SK-N-SH treated with all-trans-retinoic acid at 6 μM for 48 hours (cell line): Measurements from ENCODE around the gene CGB2.

Source experiments
- ATAC-seq: fragments of 200-7000 bp; cut with Tn5 transposase; 3 replicates; pipeline ENCODE4 v1.9.1; 2020; ENCODE audit warnings: mild to moderate bottlenecking, moderate library complexity
- ARNTL ChIP-seq: fragments of 450-650 bp; formaldehyde crosslinking; IDR thresholded peaks from 2 replicates; pipeline ENCODE4 v1.5.0; 2020; ENCODE audit warnings: low read depth, mild to moderate bottlenecking, moderate library complexity, borderline replicate concordance
- BACH2 ChIP-seq: fragments of 250-450 bp; sonication (Bioruptor Pico); IDR thresholded peaks from 2 replicates; pipeline ENCODE4 v1.9.0; 2021; ENCODE audit warnings: mild to moderate bottlenecking, borderline replicate concordance
- CSRNP3 ChIP-seq: fragments of 250-450 bp; sonication (Bioruptor Pico); IDR thresholded peaks from 2 replicates; pipeline ENCODE4 v1.5.1; 2021; ENCODE audit warnings: mild to moderate bottlenecking, moderate library complexity
- ISL1 ChIP-seq: fragments of 250-450 bp; sonication (Bioruptor Pico); IDR thresholded peaks from 2 replicates; pipeline ENCODE4 v2.1.2; 2022; ENCODE audit warnings: mild to moderate bottlenecking, moderate library complexity
- OSR1 ChIP-seq: fragments of 250-450 bp; sonication (Bioruptor Pico); IDR thresholded peaks from 2 replicates; pipeline ENCODE4 v1.8.0; 2022; ENCODE audit warnings: moderate library complexity, mild to moderate bottlenecking, inconsistent platforms
- PATZ1 ChIP-seq: fragments of 250-450 bp; sonication (Bioruptor Pico); IDR thresholded peaks from 2 replicates; pipeline ENCODE4 v1.8.0; 2020; ENCODE audit warnings: mild to moderate bottlenecking, moderate library complexity, borderline replicate concordance
- PPARA ChIP-seq: fragments of 250-450 bp; sonication (Bioruptor Pico); IDR thresholded peaks from 2 replicates; pipeline ENCODE4 v1.5.0; 2020; ENCODE audit warnings: mild to moderate bottlenecking, borderline replicate concordance
- SNAI2 ChIP-seq: fragments of 250-450 bp; sonication (Bioruptor Pico); IDR thresholded peaks from 2 replicates; pipeline ENCODE4 v1.5.0; 2020; ENCODE audit warnings: mild to moderate bottlenecking, moderate library complexity
- TCF4 ChIP-seq: fragments of 250-450 bp; sonication (Bioruptor Pico); IDR thresholded peaks from 2 replicates; pipeline ENCODE4 v1.8.0; 2021; ENCODE audit warnings: mild to moderate bottlenecking, moderate library complexity, borderline replicate concordance
- ZC3H10 ChIP-seq: fragments of 250-450 bp; sonication (Bioruptor Pico); IDR thresholded peaks from 2 replicates; pipeline ENCODE4 v1.5.1; 2021; ENCODE audit warnings: mild to moderate bottlenecking, moderate library complexity
- ZFP3 ChIP-seq: fragments of 250-450 bp; sonication (Bioruptor Pico); IDR thresholded peaks from 2 replicates; pipeline ENCODE4 v1.5.0; 2020; ENCODE audit warnings: mild to moderate bottlenecking, moderate library complexity
- ZFP30 ChIP-seq: fragments of 450-650 bp; formaldehyde crosslinking; IDR thresholded peaks from 2 replicates; pipeline ENCODE4 v1.5.0; 2022; ENCODE audit warnings: mild to moderate bottlenecking, moderate library complexity
- ZNF565 ChIP-seq: fragments of 450-650 bp; formaldehyde crosslinking; conservative IDR thresholded peaks from 2 replicates; pipeline ENCODE4 v1.5.0; 2020; ENCODE audit warnings: low read depth, mild to moderate bottlenecking, moderate library complexity
- ZNF70 ChIP-seq: fragments of 450-650 bp; formaldehyde crosslinking; IDR thresholded peaks from 2 replicates; pipeline ENCODE4 v1.5.0; 2020; ENCODE audit warnings: mild to moderate bottlenecking, moderate library complexity
- ZNF8 ChIP-seq: fragments of 450-650 bp; formaldehyde crosslinking; IDR thresholded peaks from 2 replicates; pipeline ENCODE4 v1.5.0; 2020; ENCODE audit warnings: mild to moderate bottlenecking, moderate library complexity
- TF ChIP-seq, protein P1 (sequence below): fragments of 250-450 bp; sonication (Bioruptor Pico); IDR thresholded peaks from 2 replicates; pipeline ENCODE4 v1.8.0; 2021; ENCODE audit warnings: low read depth, mild to moderate bottlenecking, moderate library complexity, borderline replicate concordance
- TF ChIP-seq, protein P2 (sequence below): fragments of 250-450 bp; sonication (Bioruptor Pico); IDR thresholded peaks from 2 replicates; pipeline ENCODE4 v1.5.0; 2020; ENCODE audit warnings: mild to moderate bottlenecking, moderate library complexity

CGB2 gene

GRCh38 chr19:48987323-48987722, 44.4 kb upstream of the CGB2 start:
- TF ChIP-seq SNAI2 (CRISPR knock-in tag) (no peak), ZNF8 (no peak), ZNF70 (no peak)
- TF ChIP-seq, all 23 proteins: peak for 0
- no peak for ATAC-seq

DNA sequence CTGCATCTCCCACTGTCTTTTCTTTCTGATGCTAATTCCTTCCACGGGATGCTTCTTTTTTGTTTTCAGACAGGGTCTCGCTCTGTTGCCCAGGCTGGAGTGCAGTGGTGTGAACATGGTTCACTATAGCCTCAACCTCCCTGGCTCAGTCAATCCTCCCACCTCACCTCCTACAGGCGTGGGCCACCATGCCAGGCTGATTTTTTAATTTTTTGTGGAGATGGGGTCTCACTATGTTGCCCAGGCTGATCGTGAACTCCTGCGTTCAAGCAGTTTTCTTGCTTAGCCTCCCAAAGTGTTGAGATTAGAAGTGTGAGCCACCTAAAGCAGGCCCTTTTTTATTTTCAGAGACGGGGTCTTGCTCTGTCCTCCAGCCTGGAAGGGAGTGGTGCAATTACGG, 43.4 kb upstream of the CGB2 start:
- TF ChIP-seq ZNF565 (CRISPR knock-in tag) = no peak
- TF ChIP-seq ARNTL (CRISPR knock-in tag) = no peak
- no peak for TF ChIP-seq ZC3H10
- no peak for TF ChIP-seq SNAI2 (CRISPR knock-in tag)
- TF ChIP-seq, all 23 proteins: peak for 0
- no peak for ATAC-seq

DNA sequence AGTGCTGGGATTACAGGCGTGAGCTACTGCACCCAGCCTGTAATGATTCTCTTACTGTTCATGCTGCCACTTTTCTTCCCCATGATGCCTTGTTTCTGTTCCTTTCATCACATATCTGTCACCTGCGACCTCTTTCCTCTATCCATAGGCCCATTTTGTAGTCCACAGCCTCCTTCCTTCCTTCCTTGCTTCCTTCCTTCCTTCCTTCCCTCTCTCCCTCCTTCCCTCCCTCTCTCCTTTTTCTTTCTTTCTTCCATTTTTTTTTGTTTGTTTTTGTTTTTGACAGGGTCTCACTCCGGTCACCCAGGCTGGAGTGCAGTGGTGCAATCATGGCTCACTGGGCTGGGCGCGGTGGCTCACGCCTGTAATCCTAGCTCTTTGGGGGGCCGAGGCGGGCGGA, 42.8 kb upstream of the CGB2 start:
- no peak for TF ChIP-seq TCF4 (CRISPR knock-in tag)
- TF ChIP-seq, protein P1, sequence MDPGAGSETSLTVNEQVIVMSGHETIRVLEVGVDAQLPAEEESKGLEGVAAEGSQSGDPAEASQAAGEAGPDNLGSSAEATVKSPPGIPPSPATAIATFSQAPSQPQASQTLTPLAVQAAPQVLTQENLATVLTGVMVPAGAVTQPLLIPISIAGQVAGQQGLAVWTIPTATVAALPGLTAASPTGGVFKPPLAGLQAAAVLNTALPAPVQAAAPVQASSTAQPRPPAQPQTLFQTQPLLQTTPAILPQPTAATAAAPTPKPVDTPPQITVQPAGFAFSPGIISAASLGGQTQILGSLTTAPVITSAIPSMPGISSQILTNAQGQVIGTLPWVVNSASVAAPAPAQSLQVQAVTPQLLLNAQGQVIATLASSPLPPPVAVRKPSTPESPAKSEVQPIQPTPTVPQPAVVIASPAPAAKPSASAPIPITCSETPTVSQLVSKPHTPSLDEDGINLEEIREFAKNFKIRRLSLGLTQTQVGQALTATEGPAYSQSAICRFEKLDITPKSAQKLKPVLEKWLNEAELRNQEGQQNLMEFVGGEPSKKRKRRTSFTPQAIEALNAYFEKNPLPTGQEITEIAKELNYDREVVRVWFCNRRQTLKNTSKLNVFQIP (CRISPR knock-in tag) = no peak
- TF ChIP-seq ZNF8 = no peak
- TF ChIP-seq ISL1 (CRISPR knock-in tag) = no peak
- TF ChIP-seq, protein P2, sequence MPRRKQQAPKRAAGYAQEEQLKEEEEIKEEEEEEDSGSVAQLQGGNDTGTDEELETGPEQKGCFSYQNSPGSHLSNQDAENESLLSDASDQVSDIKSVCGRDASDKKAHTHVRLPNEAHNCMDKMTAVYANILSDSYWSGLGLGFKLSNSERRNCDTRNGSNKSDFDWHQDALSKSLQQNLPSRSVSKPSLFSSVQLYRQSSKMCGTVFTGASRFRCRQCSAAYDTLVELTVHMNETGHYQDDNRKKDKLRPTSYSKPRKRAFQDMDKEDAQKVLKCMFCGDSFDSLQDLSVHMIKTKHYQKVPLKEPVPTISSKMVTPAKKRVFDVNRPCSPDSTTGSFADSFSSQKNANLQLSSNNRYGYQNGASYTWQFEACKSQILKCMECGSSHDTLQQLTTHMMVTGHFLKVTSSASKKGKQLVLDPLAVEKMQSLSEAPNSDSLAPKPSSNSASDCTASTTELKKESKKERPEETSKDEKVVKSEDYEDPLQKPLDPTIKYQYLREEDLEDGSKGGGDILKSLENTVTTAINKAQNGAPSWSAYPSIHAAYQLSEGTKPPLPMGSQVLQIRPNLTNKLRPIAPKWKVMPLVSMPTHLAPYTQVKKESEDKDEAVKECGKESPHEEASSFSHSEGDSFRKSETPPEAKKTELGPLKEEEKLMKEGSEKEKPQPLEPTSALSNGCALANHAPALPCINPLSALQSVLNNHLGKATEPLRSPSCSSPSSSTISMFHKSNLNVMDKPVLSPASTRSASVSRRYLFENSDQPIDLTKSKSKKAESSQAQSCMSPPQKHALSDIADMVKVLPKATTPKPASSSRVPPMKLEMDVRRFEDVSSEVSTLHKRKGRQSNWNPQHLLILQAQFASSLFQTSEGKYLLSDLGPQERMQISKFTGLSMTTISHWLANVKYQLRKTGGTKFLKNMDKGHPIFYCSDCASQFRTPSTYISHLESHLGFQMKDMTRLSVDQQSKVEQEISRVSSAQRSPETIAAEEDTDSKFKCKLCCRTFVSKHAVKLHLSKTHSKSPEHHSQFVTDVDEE (CRISPR knock-in tag) = no peak
- no peak for TF ChIP-seq ZFP30
- no peak for TF ChIP-seq ZNF565 (CRISPR knock-in tag)
- TF ChIP-seq BACH2 (CRISPR knock-in tag) = no peak
- no peak for TF ChIP-seq PATZ1
- TF ChIP-seq CSRNP3 (CRISPR knock-in tag) = no peak
- TF ChIP-seq, all 23 proteins: peak for 0
- no peak for ATAC-seq

- no peak for ATAC-seq
- TF ChIP-seq, protein P1 (CRISPR knock-in tag) = no peak
Observed at GRCh38 chr19:48989701-48990291, 41.9 kb upstream of the CGB2 start.

GRCh38 chr19:48990400-48990799, 41.3 kb upstream of the CGB2 start:
- no peak for TF ChIP-seq ZFP30
- TF ChIP-seq PPARA (CRISPR knock-in tag) = no peak
- no peak for TF ChIP-seq ZFP3
- TF ChIP-seq ISL1 (CRISPR knock-in tag) = no peak
- TF ChIP-seq ZNF8 = no peak
- TF ChIP-seq OSR1 (CRISPR knock-in tag) = no peak
- no peak for TF ChIP-seq ZNF565 (CRISPR knock-in tag)
- TF ChIP-seq SNAI2 (CRISPR knock-in tag) = no peak
- TF ChIP-seq, protein P1 (CRISPR knock-in tag) = no peak
- no peak for TF ChIP-seq ZC3H10
- no peak for ATAC-seq
